Keratinocyte (primary cell): ENCODE measurements around the gene ZBTB48. TPM values are rescaled to one million over a fixed set of nuclear protein-coding genes. Genes with fewer than 3 reads are reported as not detected.

Source experiments
- DNase-seq: peaks from one replicate; pipeline ENCODE4 v3.0.0-alpha.2; 2011; ENCODE audit warnings: low read depth, missing footprints, low spot score
- FAIRE-seq: peaks from 2 replicates; lab custom pipeline; 2011; peaks lifted over from hg19 to GRCh38; lab: Jason Lieb, UNC
- H2AFZ ChIP-seq: 2 replicates; pipeline ENCODE4 v1.6.0; 2012; ENCODE audit warnings: low read length, control low read depth, inconsistent platforms; ENCODE audit not compliant: control insufficient read depth
- H3K27ac ChIP-seq: 2 replicates; pipeline ENCODE4 v1.5.1; 2011; ENCODE audit warnings: low read length; ENCODE audit not compliant: control insufficient read depth, insufficient read depth
- H3K27me3 ChIP-seq: 3 replicates; pipeline ENCODE4 v1.6.0; 2011; ENCODE audit warnings: low read length; ENCODE audit not compliant: control insufficient read depth, insufficient read depth; ENCODE audit errors: extremely low read depth
- H3K36me3 ChIP-seq, 2 experiments: 2 replicates in 1 of 2; 3 replicates in 1 of 2; pipeline ENCODE4 v1.5.1; 2011; ENCODE audit warnings: low read length in 2 of 2, mild to moderate bottlenecking in 1 of 2; ENCODE audit not compliant: control insufficient read depth in 2 of 2, insufficient read depth in 2 of 2; ENCODE audit errors: extremely low read depth in 1 of 2
- H3K4me1 ChIP-seq: 3 replicates; pipeline ENCODE4 v1.5.1; 2011; ENCODE audit warnings: low read length; ENCODE audit not compliant: control insufficient read depth, insufficient read depth; ENCODE audit errors: extremely low read depth
- H3K4me2 ChIP-seq: 3 replicates; pipeline ENCODE4 v1.6.0; 2011; ENCODE audit warnings: low read depth, low read length; ENCODE audit not compliant: control insufficient read depth, insufficient read depth; ENCODE audit errors: extremely low read depth
- H3K4me3 ChIP-seq, 3 experiments: fragments of 200-600 bp in 1 of 3; sonication (generic) in 1 of 3; 2 replicates in 2 of 3; 3 replicates in 1 of 3; pipeline ENCODE4 v1.5.1; 2011 to 2016; ENCODE audit warnings: low read length in 3 of 3, mild to moderate bottlenecking in 3 of 3, control low read depth in 2 of 3, inconsistent platforms in 1 of 3, low read depth in 1 of 3, mixed read lengths in 1 of 3, mixed run types in 1 of 3, moderate library complexity in 1 of 3; ENCODE audit not compliant: control insufficient read depth in 2 of 3, insufficient read depth in 2 of 3; ENCODE audit errors: extremely low read depth in 1 of 3
- H3K79me2 ChIP-seq: 2 replicates; pipeline ENCODE4 v1.6.0; 2012; ENCODE audit warnings: low read length; ENCODE audit not compliant: control insufficient read depth, insufficient read depth
- H3K9ac ChIP-seq: 3 replicates; pipeline ENCODE4 v1.6.0; 2011; ENCODE audit warnings: low read length; ENCODE audit not compliant: control insufficient read depth, insufficient read depth; ENCODE audit errors: extremely low read depth
- H3K9me1 ChIP-seq: 3 replicates; pipeline ENCODE4 v1.6.0; 2011; ENCODE audit warnings: low read length; ENCODE audit not compliant: control insufficient read depth, insufficient read depth; ENCODE audit errors: extremely low read depth
- H3K9me3 ChIP-seq: 2 replicates; pipeline ENCODE4 v1.5.1; 2012; ENCODE audit warnings: low read depth, low read length; ENCODE audit not compliant: control insufficient read depth
- H4K20me1 ChIP-seq: 3 replicates; pipeline ENCODE4 v1.6.0; 2011; ENCODE audit warnings: low read length; ENCODE audit not compliant: control insufficient read depth, insufficient read depth; ENCODE audit errors: extremely low read depth
- CTCF ChIP-seq, 3 experiments: IDR thresholded peaks in 1 of 3; conservative IDR thresholded peaks in 1 of 3; optimal IDR thresholded peaks in 1 of 3; 2 replicates in 2 of 3; 3 replicates in 1 of 3; pipeline versions ENCODE3 to v1.5.1; 2011; ENCODE audit warnings: low read length in 3 of 3, mild to moderate bottlenecking in 3 of 3, moderate library complexity in 2 of 3, control low read depth in 1 of 3, inconsistent platforms in 1 of 3; ENCODE audit not compliant: insufficient read depth in 2 of 3; ENCODE audit errors: extremely low read depth in 1 of 3
- EZH2 ChIP-seq: IDR thresholded peaks from one replicate; pipeline ENCODE4 v1.6.1; 2012; ENCODE audit warnings: inconsistent platforms, mild to moderate bottlenecking, low read length, moderate library complexity
- dilution Hi-C: fragments of 300-500 bp; cut with MboI; formaldehyde crosslinking; loops from one replicate; pipeline ENCODE4 v1.7.0; 2020; ENCODE audit warnings: low sequenced_read_pairs; ENCODE audit not compliant: extremely low pct_ligation_motif_present
- polyA plus RNA-seq, 5 experiments: library from polyadenylated mRNA; depleted of rRNA in 3 of 5; stranded (reverse) in 3 of 5; stranded (forward) in 1 of 5; unstranded in 1 of 5; fragments of >200 nt; gene quantifications; 1 replicate in 1 of 5; 2 replicates in 3 of 5; 3 replicates in 1 of 5; pipeline versions ENCODE4 v1.2.1 to v1.2.3, GENCODE V29; 2011 to 2012; ENCODE audit warnings: missing spikeins in 2 of 5, low read depth in 1 of 5, low replicate concordance in 1 of 5

The ZBTB48 gene
- polyA plus RNA-seq, 1 donor (not counting 4 experiments of a cell fraction or from before 2014, with no cell fraction given), result 10.9 TPM

GRCh38 chr1:6628971-6629479 is 49.2 kb downstream of the ZBTB48 start:
- H3K9me3 ChIP-seq, result no peaks in the 10 kb centered on the region
- TF ChIP-seq EZH2 (no peak), CTCF (optimal IDR thresholded peaks at IDR 0.05 in 1 of 3, IDR thresholded peaks at IDR 0.05 in 1 of 3, conservative IDR thresholded peaks at IDR 0.05 in 1 of 3; ENCODE audit: extremely low read depth in 1 of 3, insufficient read depth in 2 of 3, low read length in 3 of 3) (no peak)
- FAIRE-seq, result no peak
- dilution Hi-C loops, result no loop called here
- H3K27me3 ChIP-seq, result no peaks in the 10 kb centered on the region
- H3K9me1 ChIP-seq, result no peaks in the 10 kb centered on the region
- no peak overlapping the region for H3K4me2 ChIP-seq
- H4K20me1 ChIP-seq, result no peaks in the 10 kb centered on the region
- no peak overlapping the region for H3K4me3 ChIP-seq
- H3K79me2 ChIP-seq, result peaks cover 24% of the 10 kb centered on the region
- H3K36me3 ChIP-seq, result peaks cover 13 to 17% of the 10 kb centered on the region in 2 experiments
- H2AFZ ChIP-seq, result no peak overlapping the region
- no peak for DNase-seq
- H3K4me1 ChIP-seq, result peaks cover 11% of the 10 kb centered on the region
- no peak overlapping the region for H3K9ac ChIP-seq
- H3K27ac ChIP-seq, result no peak overlapping the region

GRCh38 chr1:6630027-6630426 is 50.2 kb downstream of the ZBTB48 start:
- no peaks in the 10 kb centered on the region for H3K27me3 ChIP-seq
- DNase-seq (no peak), FAIRE-seq (no peak)
- H3K9ac ChIP-seq, result no peak overlapping the region
- TF ChIP-seq EZH2 (no peak), CTCF (optimal IDR thresholded peaks at IDR 0.05 in 1 of 3, IDR thresholded peaks at IDR 0.05 in 1 of 3, conservative IDR thresholded peaks at IDR 0.05 in 1 of 3; ENCODE audit: extremely low read depth in 1 of 3, insufficient read depth in 2 of 3, low read length in 3 of 3) (no peak)
- H3K4me1 ChIP-seq, result peaks cover 8% of the 10 kb centered on the region
- no peaks in the 10 kb centered on the region for H3K9me3 ChIP-seq
- no peak overlapping the region for H3K4me3 ChIP-seq
- peaks cover 24% of the 10 kb centered on the region for H3K79me2 ChIP-seq
- H3K27ac ChIP-seq, result no peak overlapping the region
- dilution Hi-C loops, result no loop called here
- no peak overlapping the region for H2AFZ ChIP-seq
- H3K4me2 ChIP-seq, result no peak overlapping the region
- H3K36me3 ChIP-seq, result peaks cover 21 to 22% of the 10 kb centered on the region in 2 experiments
- no peaks in the 10 kb centered on the region for H3K9me1 ChIP-seq
- no peaks in the 10 kb centered on the region for H4K20me1 ChIP-seq
